ENCODE data around the gene PELI3. TPM values are rescaled to one million over a fixed set of nuclear protein-coding genes. Genes with fewer than 3 reads are reported as not detected.
A peak's percentile ranks its signal among the peaks of the same experiment; 100 is the strongest.

PELI3 gene
- 7.7 TPM for total RNA-seq (ENCODE audit: unreplicated experiment)
- long read RNA-seq, result 0 reads

- Mint-ChIP-seq H3K27me3 (ENCODE audit: unreplicated experiment) (peaks cover 7% of the 10 kb centered on the region), H3K36me3 (ENCODE audit: unreplicated experiment) (no peaks in the 10 kb centered on the region), H3K4me3 (ENCODE audit: unreplicated experiment) (peak within 1 kb of the TSS; percentile 87), H3K4me1 (ENCODE audit: low read depth, unreplicated experiment) (peaks cover 8% of the 10 kb centered on the region), H3K27ac (ENCODE audit: unreplicated experiment) (peak within 1 kb of the TSS; percentile 80), H3K9me3 (ENCODE audit: unreplicated experiment) (peaks cover 7% of the 10 kb centered on the region)
- no peak for TF ChIP-seq CTCF (IDR thresholded peaks at IDR 0.05; ENCODE audit: partially characterized antibody, unreplicated experiment)
- DNase-seq, result peak; percentile 96
Measured at GRCh38 chr11:66466225-66467033, at the start of gene PELI3. PELI3 (plus strand) TSS chr11:66466905; CDS start chr11:66468129, 1,224 bp downstream.

DNA sequence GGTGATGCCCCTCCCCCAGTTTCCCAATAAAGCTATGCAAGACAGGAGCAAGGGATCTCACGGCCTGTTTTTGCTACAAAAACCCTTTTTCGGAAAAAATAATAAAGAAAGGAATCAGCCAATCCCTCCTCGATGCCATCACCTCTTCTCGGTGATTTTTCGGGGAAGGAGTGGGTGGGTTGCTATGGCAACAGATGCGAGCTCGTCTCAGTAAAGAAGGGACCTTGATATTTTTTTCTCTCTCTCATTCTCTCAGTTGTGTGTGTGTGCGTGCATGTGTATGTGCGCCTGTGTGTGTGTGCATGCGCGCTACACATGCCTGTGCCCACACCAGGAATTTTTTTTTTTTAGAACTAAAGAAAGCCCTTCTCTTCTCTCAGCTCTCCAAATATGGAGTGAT, 49.7 kb upstream of the PELI3 start:
- H3K36me3 Mint-ChIP-seq (ENCODE audit: unreplicated experiment), result no peaks in the 10 kb centered on the region
- no peak for DNase-seq
- peaks cover 23% of the 10 kb centered on the region for H3K4me1 Mint-ChIP-seq (ENCODE audit: low read depth, unreplicated experiment)
- H3K27ac Mint-ChIP-seq (ENCODE audit: unreplicated experiment), result no peak overlapping the region
- peaks cover 19% of the 10 kb centered on the region for H3K27me3 Mint-ChIP-seq (ENCODE audit: unreplicated experiment)
- no peak for TF ChIP-seq CTCF (IDR thresholded peaks at IDR 0.05; ENCODE audit: partially characterized antibody, unreplicated experiment)
- no peak overlapping the region for H3K4me3 Mint-ChIP-seq (ENCODE audit: unreplicated experiment)
- H3K9me3 Mint-ChIP-seq (ENCODE audit: unreplicated experiment), result peaks cover 15% of the 10 kb centered on the region

- peaks cover 14% of the 10 kb centered on the region for H3K9me3 Mint-ChIP-seq (ENCODE audit: unreplicated experiment)
- peaks cover 23% of the 10 kb centered on the region for H3K4me1 Mint-ChIP-seq (ENCODE audit: low read depth, unreplicated experiment)
- peaks cover 28% of the 10 kb centered on the region for H3K27me3 Mint-ChIP-seq (ENCODE audit: unreplicated experiment)
- peak overlapping the region; percentile 48 for H3K27ac Mint-ChIP-seq (ENCODE audit: unreplicated experiment)
- TF ChIP-seq CTCF (IDR thresholded peaks at IDR 0.05; ENCODE audit: partially characterized antibody, unreplicated experiment), result peak; percentile 24
- peak; percentile 69 for DNase-seq
- H3K36me3 Mint-ChIP-seq (ENCODE audit: unreplicated experiment), result no peaks in the 10 kb centered on the region
- peak overlapping the region; percentile 79 for H3K4me3 Mint-ChIP-seq (ENCODE audit: unreplicated experiment)
Measured at GRCh38 chr11:66418168-66418985, 48.3 kb upstream of the PELI3 start.

DNA sequence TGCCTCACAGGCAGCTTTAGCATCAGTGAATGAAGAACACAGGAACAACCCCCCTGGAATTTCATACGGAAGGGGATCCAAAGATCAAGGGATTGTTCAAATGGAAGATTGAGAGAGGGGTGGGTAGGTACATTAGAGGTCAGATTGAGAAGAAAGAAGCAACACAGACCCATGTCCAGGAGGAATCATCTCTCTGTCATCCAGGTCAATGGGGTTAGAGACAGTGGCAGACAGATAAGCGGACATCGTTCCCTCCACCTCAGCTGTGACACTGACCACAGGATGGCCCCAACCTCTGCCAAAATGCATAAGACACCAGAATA, 47.8 kb upstream of the PELI3 start:
- H3K4me1 Mint-ChIP-seq (ENCODE audit: low read depth, unreplicated experiment), result peaks cover 23% of the 10 kb centered on the region
- DNase-seq, result no peak
- no peak for TF ChIP-seq CTCF (IDR thresholded peaks at IDR 0.05; ENCODE audit: partially characterized antibody, unreplicated experiment)
- H3K27me3 Mint-ChIP-seq (ENCODE audit: unreplicated experiment), result peaks cover 27% of the 10 kb centered on the region
- peak overlapping the region; percentile 79 for H3K4me3 Mint-ChIP-seq (ENCODE audit: unreplicated experiment)
- no peak overlapping the region for H3K27ac Mint-ChIP-seq (ENCODE audit: unreplicated experiment)
- no peaks in the 10 kb centered on the region for H3K36me3 Mint-ChIP-seq (ENCODE audit: unreplicated experiment)
- H3K9me3 Mint-ChIP-seq (ENCODE audit: unreplicated experiment), result peaks cover 14% of the 10 kb centered on the region
